ENCODE results near the gene YWHAH. TPM values are rescaled to one million over a fixed set of nuclear protein-coding genes. Genes with fewer than 3 reads are reported as not detected.

Gene YWHAH
- total RNA-seq, 4 donors from 2014 or later = 93.0 to 111 (median 103) TPM

DNA sequence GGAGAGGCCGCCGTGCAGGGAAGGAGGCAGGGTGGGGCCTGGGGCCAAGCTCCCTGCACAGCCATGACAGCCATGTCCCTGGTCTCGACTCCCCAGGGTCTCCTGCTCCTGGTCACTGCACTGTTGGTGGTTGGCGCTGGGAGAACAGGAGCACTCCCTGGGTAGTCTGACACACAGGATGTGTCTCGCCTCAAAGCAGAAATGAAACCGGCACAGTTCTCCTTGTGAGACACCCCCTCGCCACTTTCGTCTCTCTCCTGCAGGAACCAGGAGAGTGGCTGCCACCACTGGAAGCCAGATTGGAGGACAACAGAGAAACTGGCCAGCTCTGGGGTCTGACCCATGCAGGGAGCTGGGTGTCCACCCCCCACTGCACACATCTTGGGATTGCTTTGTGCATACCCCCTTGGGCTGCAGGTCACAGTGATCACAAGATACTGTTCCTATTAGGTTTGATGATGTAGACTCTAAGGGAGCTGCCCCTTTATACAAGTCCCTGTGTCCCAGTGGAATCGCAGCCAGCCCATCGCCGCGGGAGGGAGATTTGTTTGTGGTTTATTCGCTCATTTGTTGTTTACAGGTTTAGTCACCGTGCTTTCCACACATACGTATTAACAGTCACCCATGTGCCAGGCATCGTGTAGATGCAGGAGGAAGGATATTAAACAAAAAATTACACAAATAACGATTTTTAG lies 27.0 kb upstream of the YWHAH start:
- Histone ChIP-seq H3K27ac (no peak overlapping the region), H3K27me3 (no peaks in the 10 kb centered on the region), H3K4me1 (no peaks in the 10 kb centered on the region), H3K9me3 (no peaks in the 10 kb centered on the region), H3K4me3 (replicated peaks in 1 of 3) (no peak overlapping the region), H3K36me3 (no peaks in the 10 kb centered on the region)
- WGBS, 2 donors = 78 to 79% methylated on average over 13 to 15 of the region's 17 CpGs
- DNase-seq = no peak
- intact Hi-C loops (cut with DNase I) = no loop called here
- TF ChIP-seq, protein P1, sequence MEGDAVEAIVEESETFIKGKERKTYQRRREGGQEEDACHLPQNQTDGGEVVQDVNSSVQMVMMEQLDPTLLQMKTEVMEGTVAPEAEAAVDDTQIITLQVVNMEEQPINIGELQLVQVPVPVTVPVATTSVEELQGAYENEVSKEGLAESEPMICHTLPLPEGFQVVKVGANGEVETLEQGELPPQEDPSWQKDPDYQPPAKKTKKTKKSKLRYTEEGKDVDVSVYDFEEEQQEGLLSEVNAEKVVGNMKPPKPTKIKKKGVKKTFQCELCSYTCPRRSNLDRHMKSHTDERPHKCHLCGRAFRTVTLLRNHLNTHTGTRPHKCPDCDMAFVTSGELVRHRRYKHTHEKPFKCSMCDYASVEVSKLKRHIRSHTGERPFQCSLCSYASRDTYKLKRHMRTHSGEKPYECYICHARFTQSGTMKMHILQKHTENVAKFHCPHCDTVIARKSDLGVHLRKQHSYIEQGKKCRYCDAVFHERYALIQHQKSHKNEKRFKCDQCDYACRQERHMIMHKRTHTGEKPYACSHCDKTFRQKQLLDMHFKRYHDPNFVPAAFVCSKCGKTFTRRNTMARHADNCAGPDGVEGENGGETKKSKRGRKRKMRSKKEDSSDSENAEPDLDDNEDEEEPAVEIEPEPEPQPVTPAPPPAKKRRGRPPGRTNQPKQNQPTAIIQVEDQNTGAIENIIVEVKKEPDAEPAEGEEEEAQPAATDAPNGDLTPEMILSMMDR (IDR thresholded peaks at IDR 0.05) = no peak
- no peak for TF ChIP-seq POLR2A (IDR thresholded peaks at IDR 0.05)

DNA sequence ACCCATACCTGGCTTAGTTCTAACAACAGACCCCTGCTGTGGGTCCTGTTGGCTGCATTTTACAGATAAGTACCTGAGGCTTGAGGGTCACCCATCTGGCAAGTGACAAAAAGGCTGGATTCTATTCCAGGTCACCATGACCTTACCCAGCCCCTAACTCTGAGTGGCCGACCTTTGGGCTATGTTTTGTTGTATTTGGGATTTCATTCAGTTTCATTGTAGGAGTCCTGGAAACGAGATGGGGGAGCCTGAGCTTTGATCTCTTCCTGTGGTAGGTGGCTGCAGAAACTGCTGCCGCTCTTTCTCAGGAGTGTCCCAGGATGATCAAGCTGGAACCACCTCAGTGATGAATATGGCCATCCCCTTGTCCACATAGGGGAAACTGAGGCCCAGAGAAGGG lies 24.6 kb upstream of the YWHAH start:
- DNase-seq = no peak
- Histone ChIP-seq H3K27ac (no peak overlapping the region), H3K27me3 (no peaks in the 10 kb centered on the region), H3K36me3 (no peaks in the 10 kb centered on the region), H3K9me3 (no peaks in the 10 kb centered on the region), H3K4me1 (no peaks in the 10 kb centered on the region), H3K4me3 (replicated peaks in 1 of 3) (no peak overlapping the region)
- intact Hi-C loops (cut with DNase I) = no loop called here
- WGBS, 2 donors = 83 to 84% methylated on average over 3 of the region's 3 CpGs
- TF ChIP-seq, protein P1 (IDR thresholded peaks at IDR 0.05) = no peak
- TF ChIP-seq POLR2A (IDR thresholded peaks at IDR 0.05) = no peak

DNA sequence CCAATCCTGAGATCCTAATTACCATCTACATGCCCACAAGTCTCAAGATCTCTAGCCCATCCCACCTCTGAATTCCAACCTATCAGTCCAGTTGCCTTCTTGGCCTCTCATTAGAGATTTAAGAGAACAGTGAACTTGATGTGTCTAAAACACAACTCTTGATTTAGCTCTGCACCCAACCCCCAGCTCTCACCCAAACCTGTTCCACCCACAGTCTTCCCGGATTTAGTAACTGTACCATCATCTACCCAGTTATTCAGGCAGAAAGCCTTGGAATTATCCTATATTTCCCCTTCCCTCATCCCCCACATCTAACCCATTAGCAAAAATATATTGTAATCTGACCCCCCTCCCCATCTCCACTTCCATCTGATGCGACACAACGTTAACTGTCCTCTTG lies 24.0 kb upstream of the YWHAH start:
- no peak for DNase-seq
- no peak overlapping the region for H3K4me3 ChIP-seq (replicated peaks in 1 of 3)
- intact Hi-C loops (cut with DNase I) = no loop called here
- TF ChIP-seq, protein P1 (IDR thresholded peaks at IDR 0.05) = no peak
- TF ChIP-seq POLR2A (IDR thresholded peaks at IDR 0.05) = no peak
- WGBS, 2 donors = 90 to 91% methylated on average over 3 of the region's 3 CpGs
- H3K4me1 ChIP-seq = no peaks in the 10 kb centered on the region
- no peak overlapping the region for H3K27ac ChIP-seq
- no peaks in the 10 kb centered on the region for H3K9me3 ChIP-seq
- no peaks in the 10 kb centered on the region for H3K27me3 ChIP-seq
- no peaks in the 10 kb centered on the region for H3K36me3 ChIP-seq

DNA sequence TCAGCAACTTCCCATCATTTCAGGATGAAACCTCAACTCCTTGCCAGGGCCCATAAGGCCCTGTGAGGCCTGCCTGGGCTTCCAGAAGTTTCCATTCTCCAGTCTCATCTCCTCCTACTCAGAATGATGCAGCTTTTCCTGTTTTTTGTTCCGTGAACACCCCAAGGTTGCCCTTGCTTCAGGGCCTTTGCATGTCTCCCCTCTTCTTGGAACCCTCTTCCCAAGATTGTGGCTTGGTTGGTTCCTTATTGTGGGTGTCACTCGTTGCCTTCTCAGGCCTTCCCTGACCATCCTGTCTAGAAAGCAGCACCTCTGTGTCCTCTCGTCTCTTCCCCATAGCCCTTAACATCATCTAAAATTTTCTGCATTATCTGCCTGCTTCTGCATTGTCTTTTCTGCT lies 23.2 kb upstream of the YWHAH start:
- no peak for DNase-seq
- intact Hi-C loops (cut with DNase I) = no loop called here
- H3K27ac ChIP-seq = no peak overlapping the region
- H3K4me1 ChIP-seq = no peaks in the 10 kb centered on the region
- H3K4me3 ChIP-seq (replicated peaks in 1 of 3) = no peak overlapping the region
- 80 to 95% methylated on average over 3 of the region's 3 CpGs for WGBS, 2 donors
- H3K9me3 ChIP-seq = no peaks in the 10 kb centered on the region
- TF ChIP-seq POLR2A (IDR thresholded peaks at IDR 0.05) = no peak
- TF ChIP-seq, protein P1 (IDR thresholded peaks at IDR 0.05) = no peak
- H3K27me3 ChIP-seq = no peaks in the 10 kb centered on the region
- no peaks in the 10 kb centered on the region for H3K36me3 ChIP-seq

DNA sequence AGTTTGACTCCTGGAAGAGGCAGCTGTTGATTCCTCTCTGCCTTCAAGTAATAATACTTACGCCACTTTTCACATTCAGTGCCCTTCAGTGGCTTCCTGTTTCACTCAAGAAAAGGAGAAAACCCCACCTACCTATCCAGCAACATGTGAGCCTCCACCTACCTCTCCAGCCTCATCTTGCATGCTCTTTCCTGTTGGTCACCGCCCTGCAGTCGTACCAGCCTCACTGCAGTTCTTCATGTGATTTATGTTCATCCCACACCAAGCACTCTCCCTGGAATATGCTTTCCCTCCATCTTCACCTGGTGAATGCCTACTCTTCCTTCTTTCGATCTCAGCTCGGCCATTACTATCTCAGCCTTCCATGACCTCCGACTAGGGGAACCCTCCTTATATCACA lies 21.8 kb upstream of the YWHAH start:
- DNase-seq = no peak
- WGBS, 2 donors = 80 to 94% methylated on average over 6 of the region's 6 CpGs
- no peaks in the 10 kb centered on the region for H3K9me3 ChIP-seq
- no peaks in the 10 kb centered on the region for H3K27me3 ChIP-seq
- H3K27ac ChIP-seq = no peak overlapping the region
- H3K36me3 ChIP-seq = no peaks in the 10 kb centered on the region
- no peak overlapping the region for H3K4me3 ChIP-seq (replicated peaks in 1 of 3)
- intact Hi-C loops (cut with DNase I) = no loop called here
- no peaks in the 10 kb centered on the region for H3K4me1 ChIP-seq
- no peak for TF ChIP-seq POLR2A (IDR thresholded peaks at IDR 0.05)
- TF ChIP-seq, protein P1 (IDR thresholded peaks at IDR 0.05) = no peak

All from thyroid gland (tissue), 4 donors.